HepG2 (cell line): Measurements from ENCODE around the gene DDI2. TPM values are rescaled to one million over a fixed set of nuclear protein-coding genes. Genes with fewer than 3 reads are reported as not detected.
A peak's percentile ranks its signal among the peaks of the same experiment; 100 is the strongest.

Source experiments
- ATF7 ChIP-seq, 2 experiments: fragments of 450-650 bp in 1 of 2; sonication (generic) in 1 of 2; formaldehyde crosslinking in 1 of 2; IDR thresholded peaks; 2 replicates each; pipeline versions ENCODE4 v1.4.0 to v1.6.1; 2016 to 2020; ENCODE audit warnings: antibody characterized with exemption in 1 of 2, mild to moderate bottlenecking in 1 of 2, missing genetic modification reagents in 1 of 2
- HDAC2 ChIP-seq: sonication (generic); formaldehyde crosslinking; IDR thresholded peaks from 2 replicates; pipeline ENCODE4 v1.4.0; 2020; ENCODE audit warnings: missing genetic modification reagents
- PHF20 ChIP-seq: sonication (generic); formaldehyde crosslinking; IDR thresholded peaks from 2 replicates; pipeline ENCODE4 v1.5.0; 2020; ENCODE audit warnings: mild to moderate bottlenecking, missing genetic modification reagents
- ZNF253 ChIP-seq: sonication (generic); formaldehyde crosslinking; IDR thresholded peaks from 2 replicates; pipeline ENCODE4 v1.8.0; 2022; ENCODE audit warnings: mild to moderate bottlenecking, missing genetic modification reagents, borderline replicate concordance
- ZNF597 ChIP-seq: sonication (generic); formaldehyde crosslinking; IDR thresholded peaks from 2 replicates; pipeline ENCODE4 v1.5.0; 2020; ENCODE audit warnings: missing genetic modification reagents
- ZNF704 ChIP-seq: sonication (generic); formaldehyde crosslinking; IDR thresholded peaks from 2 replicates; pipeline ENCODE4 v1.8.1; 2023; ENCODE audit warnings: mild to moderate bottlenecking, inconsistent platforms, moderate library complexity, missing genetic modification reagents, borderline replicate concordance
- ZNF773 ChIP-seq: sonication (generic); formaldehyde crosslinking; IDR thresholded peaks from 2 replicates; pipeline ENCODE4 v1.4.0; 2020; ENCODE audit warnings: missing genetic modification reagents, borderline replicate concordance
- ZNF883 ChIP-seq: sonication (generic); formaldehyde crosslinking; IDR thresholded peaks from 2 replicates; pipeline ENCODE4 v1.5.1; 2020; ENCODE audit warnings: mild to moderate bottlenecking, missing genetic modification reagents; ENCODE audit errors: not compliant biosample characterization
- polyA plus RNA-seq, 8 experiments: library from polyadenylated mRNA; depleted of rRNA in 3 of 8; stranded (reverse) in 7 of 8; unstranded in 1 of 8; fragments of >200 nt; fragmentation: Illumina TruSeq in 4 of 8; extraction: Trizol in 4 of 8; gene quantifications; 2 replicates each; pipeline versions ENCODE4 v1.2.1 to v1.2.3, GENCODE V29; 2011 to 2016; ENCODE audit warnings: low read depth in 4 of 8, missing spikeins in 1 of 8, mixed read lengths in 1 of 8; ENCODE audit not compliant: insufficient read depth in 1 of 8
- total RNA-seq, 5 experiments: library from RNA; depleted of rRNA; stranded (reverse); fragments of >200 nt; fragmentation: Illumina TruSeq; extraction: Trizol; gene quantifications; 2 replicates each; pipeline ENCODE4 v1.2.3, GENCODE V29; 2016; ENCODE audit warnings: low read depth in 1 of 5
- TF ChIP-seq, protein P1 (sequence below): sonication (generic); formaldehyde crosslinking; IDR thresholded peaks from 2 replicates; pipeline ENCODE4 v1.5.1; 2020; ENCODE audit warnings: mild to moderate bottlenecking, missing genetic modification reagents, moderate library complexity
- TF ChIP-seq, protein P2 (sequence below): sonication (generic); formaldehyde crosslinking; IDR thresholded peaks from 2 replicates; pipeline ENCODE4 v1.4.0; 2020; ENCODE audit warnings: missing genetic modification reagents, mild to moderate bottlenecking, borderline replicate concordance
- TF ChIP-seq, protein P3 (sequence below): sonication (generic); formaldehyde crosslinking; IDR thresholded peaks from 2 replicates; pipeline ENCODE4 v1.9.0; 2022; ENCODE audit warnings: low read depth, missing genetic modification reagents
- TF ChIP-seq, protein P4 (sequence below): sonication (generic); formaldehyde crosslinking; IDR thresholded peaks from 2 replicates; pipeline ENCODE4 v1.4.0; 2020; ENCODE audit warnings: missing genetic modification reagents

The DDI2 gene
- total and polyA plus RNA-seq, 2 of the 13 experiments (the other 11 are each of a cell fraction or from before 2014, with no cell fraction given): 8.5 to 25.7 TPM

DNA sequence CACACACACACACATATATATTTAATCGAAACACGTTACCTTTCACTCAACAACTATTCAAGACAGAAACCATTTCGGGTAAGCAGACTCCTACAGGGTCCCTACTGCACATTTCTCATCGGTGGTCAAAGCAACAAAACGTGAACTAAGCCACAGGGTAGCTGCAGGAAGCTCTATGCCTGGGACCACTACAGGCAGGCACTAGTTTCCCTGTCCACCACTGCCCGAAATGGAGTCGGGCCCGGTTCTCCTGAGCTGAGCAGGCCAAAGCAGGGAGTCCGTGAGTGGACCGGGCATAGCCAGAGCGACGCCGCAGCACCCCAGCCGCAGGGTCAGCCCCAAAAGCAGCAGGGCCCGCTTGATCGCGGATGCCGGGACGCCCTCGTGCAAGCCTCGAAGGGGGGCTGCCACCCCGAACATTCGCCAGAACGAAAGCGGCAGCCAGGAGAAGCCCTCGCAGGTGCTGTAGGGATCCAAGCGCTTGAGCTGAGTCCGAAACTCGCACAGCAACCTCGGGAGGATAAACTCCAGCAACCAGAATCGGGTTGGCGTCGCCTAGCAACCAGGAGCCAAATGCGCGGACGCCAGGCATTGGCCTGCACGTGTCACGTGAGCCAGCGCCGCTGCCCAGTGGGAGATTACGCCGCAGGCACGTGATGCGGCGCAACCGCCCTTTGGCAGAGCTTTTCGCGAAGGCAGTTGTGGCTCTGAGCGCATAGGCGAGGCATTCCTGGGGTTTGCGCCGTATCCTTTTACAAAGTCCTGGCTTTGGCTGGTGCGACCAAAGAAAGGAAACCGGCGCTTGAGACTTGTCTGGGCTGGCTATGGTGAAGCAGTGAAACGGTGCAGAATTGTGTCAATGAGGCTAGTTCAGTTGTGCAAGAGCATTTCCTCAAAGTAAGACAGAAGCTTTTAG, 13.9 kb upstream of the DDI2 start (continued):
- TF ChIP-seq, protein P1, sequence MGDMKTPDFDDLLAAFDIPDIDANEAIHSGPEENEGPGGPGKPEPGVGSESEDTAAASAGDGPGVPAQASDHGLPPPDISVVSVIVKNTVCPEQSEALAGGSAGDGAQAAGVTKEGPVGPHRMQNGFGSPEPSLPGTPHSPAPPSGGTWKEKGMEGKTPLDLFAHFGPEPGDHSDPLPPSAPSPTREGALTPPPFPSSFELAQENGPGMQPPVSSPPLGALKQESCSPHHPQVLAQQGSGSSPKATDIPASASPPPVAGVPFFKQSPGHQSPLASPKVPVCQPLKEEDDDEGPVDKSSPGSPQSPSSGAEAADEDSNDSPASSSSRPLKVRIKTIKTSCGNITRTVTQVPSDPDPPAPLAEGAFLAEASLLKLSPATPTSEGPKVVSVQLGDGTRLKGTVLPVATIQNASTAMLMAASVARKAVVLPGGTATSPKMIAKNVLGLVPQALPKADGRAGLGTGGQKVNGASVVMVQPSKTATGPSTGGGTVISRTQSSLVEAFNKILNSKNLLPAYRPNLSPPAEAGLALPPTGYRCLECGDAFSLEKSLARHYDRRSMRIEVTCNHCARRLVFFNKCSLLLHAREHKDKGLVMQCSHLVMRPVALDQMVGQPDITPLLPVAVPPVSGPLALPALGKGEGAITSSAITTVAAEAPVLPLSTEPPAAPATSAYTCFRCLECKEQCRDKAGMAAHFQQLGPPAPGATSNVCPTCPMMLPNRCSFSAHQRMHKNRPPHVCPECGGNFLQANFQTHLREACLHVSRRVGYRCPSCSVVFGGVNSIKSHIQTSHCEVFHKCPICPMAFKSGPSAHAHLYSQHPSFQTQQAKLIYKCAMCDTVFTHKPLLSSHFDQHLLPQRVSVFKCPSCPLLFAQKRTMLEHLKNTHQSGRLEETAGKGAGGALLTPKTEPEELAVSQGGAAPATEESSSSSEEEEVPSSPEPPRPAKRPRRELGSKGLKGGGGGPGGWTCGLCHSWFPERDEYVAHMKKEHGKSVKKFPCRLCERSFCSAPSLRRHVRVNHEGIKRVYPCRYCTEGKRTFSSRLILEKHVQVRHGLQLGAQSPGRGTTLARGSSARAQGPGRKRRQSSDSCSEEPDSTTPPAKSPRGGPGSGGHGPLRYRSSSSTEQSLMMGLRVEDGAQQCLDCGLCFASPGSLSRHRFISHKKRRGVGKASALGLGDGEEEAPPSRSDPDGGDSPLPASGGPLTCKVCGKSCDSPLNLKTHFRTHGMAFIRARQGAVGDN (CRISPR knock-in tag): peak; percentile 100
- TF ChIP-seq, protein P2, sequence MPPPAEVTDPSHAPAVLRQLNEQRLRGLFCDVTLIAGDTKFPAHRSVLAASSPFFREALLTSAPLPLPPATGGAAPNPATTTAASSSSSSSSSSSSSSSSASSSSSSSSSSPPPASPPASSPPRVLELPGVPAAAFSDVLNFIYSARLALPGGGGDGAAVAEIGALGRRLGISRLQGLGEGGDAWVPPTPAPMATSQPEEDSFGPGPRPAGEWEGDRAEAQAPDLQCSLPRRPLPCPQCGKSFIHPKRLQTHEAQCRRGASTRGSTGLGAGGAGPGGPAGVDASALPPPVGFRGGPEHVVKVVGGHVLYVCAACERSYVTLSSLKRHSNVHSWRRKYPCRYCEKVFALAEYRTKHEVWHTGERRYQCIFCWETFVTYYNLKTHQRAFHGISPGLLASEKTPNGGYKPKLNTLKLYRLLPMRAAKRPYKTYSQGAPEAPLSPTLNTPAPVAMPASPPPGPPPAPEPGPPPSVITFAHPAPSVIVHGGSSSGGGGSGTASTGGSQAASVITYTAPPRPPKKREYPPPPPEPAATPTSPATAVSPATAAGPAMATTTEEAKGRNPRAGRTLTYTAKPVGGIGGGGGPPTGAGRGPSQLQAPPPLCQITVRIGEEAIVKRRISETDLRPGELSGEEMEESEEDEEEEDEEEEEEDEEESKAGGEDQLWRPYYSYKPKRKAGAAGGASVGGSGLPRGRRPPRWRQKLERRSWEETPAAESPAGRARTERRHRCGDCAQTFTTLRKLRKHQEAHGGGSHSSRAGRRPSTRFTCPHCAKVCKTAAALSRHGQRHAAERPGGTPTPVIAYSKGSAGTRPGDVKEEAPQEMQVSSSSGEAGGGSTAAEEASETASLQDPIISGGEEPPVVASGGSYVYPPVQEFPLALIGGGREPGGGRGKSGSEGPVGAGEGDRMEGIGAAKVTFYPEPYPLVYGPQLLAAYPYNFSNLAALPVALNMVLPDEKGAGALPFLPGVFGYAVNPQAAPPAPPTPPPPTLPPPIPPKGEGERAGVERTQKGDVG: peak; percentile 81; the same call in 1 of the 2 replicates
- TF ChIP-seq PHF20 (CRISPR knock-in tag) (peak; percentile 36; the same call in 1 of the 2 replicates), HDAC2 (CRISPR knock-in tag) (peak; percentile 41; the same call in 1 of the 2 replicates), ZNF253 (peak; percentile 72; the same call in 1 of the 2 replicates), ZNF597 (CRISPR knock-in tag) (no peak), ZNF883 (CRISPR knock-in tag) (peak; percentile 82), ZNF773 (CRISPR knock-in tag) (peak; percentile 75; the same call in 1 of the 2 replicates), ZNF704 (CRISPR knock-in tag) (peak; percentile 82; the same call in 1 of the 2 replicates), ATF7 (IDR thresholded peaks at IDR 0.05) (no peak), ATF7 (CRISPR knock-in tag; IDR thresholded peaks at IDR 0.05) (no peak; the same call in 1 of the 2 replicates)
- TF ChIP-seq, protein P3, sequence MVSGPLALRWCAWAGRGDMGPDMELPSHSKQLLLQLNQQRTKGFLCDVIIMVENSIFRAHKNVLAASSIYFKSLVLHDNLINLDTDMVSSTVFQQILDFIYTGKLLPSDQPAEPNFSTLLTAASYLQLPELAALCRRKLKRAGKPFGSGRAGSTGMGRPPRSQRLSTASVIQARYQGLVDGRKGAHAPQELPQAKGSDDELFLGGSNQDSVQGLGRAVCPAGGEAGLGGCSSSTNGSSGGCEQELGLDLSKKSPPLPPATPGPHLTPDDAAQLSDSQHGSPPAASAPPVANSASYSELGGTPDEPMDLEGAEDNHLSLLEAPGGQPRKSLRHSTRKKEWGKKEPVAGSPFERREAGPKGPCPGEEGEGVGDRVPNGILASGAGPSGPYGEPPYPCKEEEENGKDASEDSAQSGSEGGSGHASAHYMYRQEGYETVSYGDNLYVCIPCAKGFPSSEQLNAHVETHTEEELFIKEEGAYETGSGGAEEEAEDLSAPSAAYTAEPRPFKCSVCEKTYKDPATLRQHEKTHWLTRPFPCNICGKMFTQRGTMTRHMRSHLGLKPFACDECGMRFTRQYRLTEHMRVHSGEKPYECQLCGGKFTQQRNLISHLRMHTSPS (CRISPR knock-in tag): 0 out of 2 replicates have a peak, but pooled peaks have one; percentile 40
- TF ChIP-seq, protein P4, sequence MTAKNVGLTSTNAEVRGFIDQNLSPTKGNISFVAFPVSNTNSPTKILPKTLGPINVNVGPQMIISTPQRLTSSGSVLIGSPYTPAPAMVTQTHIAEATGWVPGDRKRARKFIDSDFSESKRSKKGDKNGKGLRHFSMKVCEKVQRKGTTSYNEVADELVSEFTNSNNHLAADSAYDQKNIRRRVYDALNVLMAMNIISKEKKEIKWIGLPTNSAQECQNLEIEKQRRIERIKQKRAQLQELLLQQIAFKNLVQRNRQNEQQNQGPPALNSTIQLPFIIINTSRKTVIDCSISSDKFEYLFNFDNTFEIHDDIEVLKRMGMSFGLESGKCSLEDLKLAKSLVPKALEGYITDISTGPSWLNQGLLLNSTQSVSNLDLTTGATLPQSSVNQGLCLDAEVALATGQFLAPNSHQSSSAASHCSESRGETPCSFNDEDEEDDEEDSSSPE: peak; percentile 94
